ENCODE results near the gene PLEKHA7.

Gene PLEKHA7

DNA sequence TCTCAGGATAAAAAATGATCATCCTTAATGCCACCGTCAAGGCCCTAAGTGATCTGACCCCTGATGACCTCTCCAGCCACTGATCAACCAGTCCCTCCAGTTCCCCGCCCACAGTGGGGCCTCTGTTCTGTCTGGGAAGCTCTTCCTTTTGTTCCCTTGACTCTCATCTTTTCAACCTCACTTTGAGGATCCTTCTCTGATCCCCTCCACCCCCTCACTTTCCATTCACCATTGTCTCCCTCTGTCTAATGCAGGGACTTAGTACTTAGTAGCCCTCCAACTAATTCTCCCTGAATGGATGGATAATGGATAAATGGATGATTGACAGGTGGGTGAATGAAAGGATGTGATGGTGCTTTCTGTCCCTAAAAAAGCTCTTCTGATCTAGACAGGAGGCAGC lies 230.1 kb downstream of the PLEKHA7 start:
- DNase-seq, result no peak

DNA sequence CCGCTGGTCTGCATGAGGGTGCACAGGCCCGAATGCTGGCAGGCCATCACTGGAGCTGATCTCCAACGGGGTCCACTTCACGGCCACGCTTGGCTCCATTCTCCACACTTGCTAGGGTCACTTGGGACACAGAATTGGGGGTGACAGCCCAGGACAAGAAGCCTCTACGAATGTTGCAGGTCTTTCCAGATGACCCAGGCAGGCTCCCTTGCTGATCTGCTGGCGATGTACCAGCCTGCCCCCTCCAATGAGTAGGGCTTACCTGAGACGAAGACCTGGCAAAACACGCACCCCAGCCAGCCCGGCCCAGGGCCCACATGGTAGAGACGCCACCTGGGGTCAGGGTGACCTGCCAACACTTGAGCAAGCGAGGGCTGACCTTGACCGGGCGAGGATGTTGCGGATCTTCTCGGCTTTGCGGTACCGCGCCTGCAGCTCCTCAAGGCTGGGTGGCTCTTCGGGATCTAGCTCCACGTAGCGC lies 230.9 kb downstream of the PLEKHA7 start:
- no peak for DNase-seq

DNA sequence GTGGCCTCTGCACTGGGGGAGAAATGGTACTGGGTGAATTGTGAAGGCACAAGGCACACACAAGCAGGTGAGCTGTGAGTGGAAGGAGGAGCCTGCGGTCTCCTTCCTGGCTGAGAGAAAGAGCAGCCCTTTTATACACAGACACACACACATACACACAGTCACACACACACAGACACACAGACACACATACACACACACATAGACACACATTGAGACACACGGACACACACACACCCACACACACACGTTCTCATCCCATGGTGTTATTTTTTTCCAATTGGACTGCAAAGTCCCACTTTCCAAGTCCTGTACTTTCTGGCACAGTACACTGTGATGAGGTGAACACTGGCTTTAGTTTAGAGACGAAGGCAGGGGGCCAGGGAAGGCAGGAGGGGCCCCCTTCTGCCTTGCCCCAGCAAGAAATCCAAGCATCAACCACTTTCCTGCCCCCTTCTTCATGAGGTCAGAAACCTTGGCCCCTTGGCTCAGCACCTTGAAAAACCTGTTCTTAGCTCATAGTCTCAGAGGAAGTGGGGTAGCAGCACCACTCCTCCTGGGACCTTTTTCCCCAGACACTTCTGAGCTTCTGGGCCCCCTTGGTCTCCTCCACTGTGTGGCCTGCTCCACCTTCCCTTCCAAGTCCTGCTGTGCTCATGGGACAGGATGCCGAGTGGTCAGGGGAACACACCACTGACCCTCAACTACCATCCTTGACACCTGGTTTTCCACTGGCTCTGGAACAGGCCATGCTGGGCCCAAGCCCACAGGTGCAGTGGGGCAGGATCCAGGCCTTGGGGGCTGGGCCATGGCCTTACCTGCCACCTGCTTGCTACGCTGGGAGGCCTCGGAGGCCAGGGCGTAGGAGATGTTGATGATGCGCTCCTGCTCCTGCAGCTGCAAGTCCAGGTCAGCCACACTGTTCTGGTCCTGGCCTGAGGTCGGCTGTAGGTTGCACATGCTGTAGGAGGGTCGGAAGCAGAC lies 232.0 kb downstream of the PLEKHA7 start:
- DNase-seq, result no peak

DNA sequence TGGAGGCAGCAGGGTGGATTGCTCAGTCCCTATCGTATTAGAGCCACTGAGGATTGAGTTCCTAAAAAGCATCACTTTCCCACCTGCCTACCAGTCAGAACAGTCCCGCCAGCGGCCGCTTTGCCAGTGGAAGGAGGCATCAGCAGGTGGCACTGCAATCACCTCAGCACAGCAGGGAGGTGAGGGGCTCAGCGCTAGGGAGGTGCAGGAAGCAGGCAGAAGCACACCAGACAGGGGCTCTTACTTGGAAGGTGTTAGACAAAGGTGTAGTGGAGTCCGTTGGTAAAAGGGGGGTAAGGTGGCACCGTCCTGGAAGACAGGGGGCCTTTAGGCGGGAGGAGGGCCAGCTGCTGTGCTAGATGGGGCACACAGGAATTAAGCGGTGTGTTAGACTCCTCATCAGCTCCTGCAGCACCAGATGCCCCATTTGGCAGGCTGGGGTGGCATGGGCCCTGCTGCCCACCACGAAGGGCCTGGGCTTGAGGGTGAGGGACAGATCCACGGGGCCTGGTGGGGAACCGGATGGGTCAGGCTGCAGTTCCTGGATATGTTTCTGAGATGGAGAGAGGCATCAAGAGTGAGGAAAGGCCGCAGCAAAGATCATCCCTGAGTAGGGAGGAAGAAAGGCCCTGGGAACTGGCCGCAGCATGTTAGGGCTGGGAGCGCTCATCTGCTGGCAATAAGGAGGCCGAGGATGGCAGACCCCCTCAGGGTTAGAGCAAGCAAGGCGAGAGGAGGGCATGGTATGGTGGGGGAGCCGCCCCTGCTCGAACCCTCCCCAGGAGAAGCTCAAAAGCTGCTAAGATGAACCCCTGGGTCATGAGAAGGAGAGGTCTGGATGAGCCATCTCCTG lies 233.3 kb downstream of the PLEKHA7 start:
- DNase-seq, result no peak

DNA sequence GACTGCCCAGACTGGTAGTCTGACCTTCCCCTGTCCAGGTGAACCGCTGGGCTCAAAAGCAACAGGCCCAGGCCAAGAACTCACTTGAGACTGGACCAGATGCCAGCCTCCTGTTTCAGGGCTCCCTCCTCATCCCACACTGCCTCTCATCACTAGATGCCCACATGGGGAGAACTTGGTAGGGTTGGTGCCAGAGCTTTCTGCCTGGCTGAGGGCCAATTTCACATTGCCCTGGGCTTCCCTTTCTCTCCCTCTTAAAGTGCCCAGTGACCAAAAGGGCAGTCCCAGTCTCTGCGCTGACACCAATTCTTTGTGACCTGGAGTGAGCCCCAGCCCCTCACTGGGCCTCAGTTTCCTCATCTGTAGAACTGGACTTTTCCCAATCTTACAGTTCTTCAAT lies 234.1 kb downstream of the PLEKHA7 start:
- no peak for DNase-seq

- peak; percentile 54 for DNase-seq
Measured at GRCh38 chr11:16779436-16779835, 234.8 kb downstream of the PLEKHA7 start.

GRCh38 chr11:16778876-16779275 lies 235.3 kb downstream of the PLEKHA7 start:
- DNase-seq, result no peak

DNA sequence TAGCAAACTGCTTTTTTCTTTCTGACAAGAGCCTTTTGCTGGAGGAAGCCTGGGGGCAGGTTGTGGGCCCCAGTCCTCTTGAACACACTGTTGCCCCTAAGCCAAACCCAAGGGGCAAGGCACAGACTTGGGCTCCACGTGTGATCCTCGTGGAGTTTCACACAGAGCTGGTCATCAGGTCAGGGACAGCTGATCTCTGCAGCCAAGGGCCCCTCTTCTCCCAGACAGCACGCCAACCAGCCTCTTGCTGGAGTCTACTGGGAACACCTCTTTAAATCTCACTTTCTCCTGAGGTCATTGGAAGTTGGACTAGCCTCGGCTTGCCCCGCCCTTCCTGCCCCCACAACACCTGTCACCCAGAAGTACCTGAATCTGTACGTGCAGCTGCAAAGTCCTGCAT lies 235.9 kb downstream of the PLEKHA7 start:
- no peak for DNase-seq

- DNase-seq, result no peak
Measured at GRCh38 chr11:16777613-16777975, 236.6 kb downstream of the PLEKHA7 start.

DNA sequence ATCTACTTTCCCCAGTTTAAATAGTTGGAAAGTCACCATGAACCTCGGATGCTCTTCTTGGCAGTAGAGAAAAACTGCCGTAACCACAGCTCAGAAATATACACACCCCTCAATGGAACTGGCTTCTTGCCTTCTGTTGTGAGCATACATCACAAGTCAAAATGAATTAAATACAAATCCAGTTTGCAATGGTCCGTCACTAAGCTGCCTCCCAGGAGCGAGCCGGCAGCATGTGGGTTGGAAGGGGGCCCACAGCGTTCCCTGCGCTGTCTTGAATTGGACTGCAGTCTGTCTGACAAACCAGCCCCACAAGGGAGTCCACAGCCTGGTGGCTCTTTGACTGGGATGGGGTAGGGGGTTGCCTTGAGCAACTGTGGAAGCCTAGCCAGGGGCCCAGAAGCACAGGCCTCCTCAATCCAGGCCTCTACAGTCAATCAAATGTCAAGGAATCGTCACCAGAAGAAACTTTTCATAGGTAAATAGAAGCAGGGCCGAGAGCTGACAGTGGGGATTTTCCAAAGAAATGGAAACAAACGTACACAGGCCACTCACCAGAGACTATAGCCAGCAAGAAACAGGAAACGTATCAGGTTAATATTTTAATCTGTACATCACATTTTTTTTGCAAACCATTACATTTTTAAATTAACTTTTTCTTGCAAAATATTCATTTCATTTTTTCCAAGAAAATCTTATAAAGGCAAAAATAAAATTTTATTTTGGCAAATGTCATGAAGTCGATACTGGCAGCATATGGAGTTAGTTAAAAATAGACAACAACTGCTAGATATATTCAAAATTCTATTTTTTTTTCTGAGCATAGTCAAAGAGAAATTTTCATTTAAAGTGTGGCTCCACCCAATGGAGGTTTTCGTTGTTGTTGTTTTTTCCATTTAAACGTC lies 237.3 kb downstream of the PLEKHA7 start:
- DNase-seq, result no peak

GRCh38 chr11:16775614-16776283 lies 238.5 kb downstream of the PLEKHA7 start:
- DNase-seq, result no peak

- no peak for DNase-seq
Measured at GRCh38 chr11:16774936-16775613, 239.1 kb downstream of the PLEKHA7 start.

GRCh38 chr11:16773981-16774935 lies 240.0 kb downstream of the PLEKHA7 start:
- no peak for DNase-seq

DNA sequence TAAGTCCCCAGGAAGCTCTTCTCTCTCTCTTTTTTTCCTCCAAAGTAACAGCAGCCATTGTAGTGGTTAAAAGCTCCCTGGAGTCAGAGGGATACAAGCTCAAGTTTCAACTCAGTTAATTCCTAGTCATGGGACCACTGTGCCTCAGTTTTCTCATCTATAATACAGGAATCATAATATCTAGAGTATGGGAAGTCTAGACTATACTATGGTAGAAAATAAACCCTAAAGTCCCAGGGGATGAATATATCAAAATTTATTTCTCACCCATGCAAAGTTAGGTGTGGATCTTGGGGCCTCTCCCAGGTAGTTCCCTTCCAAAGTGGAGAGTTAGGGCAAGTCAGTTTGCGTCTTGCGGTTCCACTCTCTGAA lies 242.1 kb downstream of the PLEKHA7 start:
- no peak for DNase-seq

DNA sequence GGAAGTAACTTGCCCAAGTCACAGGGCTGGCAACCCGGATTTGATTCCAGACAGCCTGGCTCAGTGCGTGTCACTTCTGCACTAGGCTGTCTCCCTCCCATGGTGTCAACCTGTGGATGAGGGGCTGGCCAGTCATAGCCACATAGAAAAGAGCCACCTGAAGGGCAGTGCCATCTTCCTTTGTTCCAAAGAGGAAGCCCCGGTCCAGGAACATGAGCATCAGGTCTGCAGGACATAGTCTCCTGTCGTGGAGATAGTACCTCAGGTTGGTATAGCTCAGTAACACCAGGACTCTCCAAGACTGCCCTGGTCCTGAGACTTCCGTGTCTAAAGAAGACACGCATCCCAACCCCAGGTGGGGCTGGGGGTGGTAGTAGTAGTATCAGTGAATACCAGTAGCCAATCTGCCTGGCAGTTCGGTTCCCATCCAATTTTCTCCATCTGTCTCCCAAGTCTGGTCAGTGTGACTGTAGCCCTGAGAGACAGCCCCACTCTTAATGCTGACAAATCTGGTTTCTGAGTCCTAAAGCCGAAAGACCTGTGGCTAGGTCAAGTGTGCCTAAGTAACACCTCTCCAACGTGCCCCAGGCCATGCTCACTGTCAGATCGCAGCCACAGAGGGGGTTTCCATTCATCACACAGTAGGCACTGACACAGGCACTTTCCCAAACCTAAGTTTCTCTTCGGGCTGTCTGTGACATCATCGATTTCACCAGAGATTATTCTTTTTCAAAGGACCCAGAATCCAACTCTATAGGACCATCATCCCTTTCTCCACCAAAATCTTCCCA lies 242.7 kb downstream of the PLEKHA7 start:
- no peak for DNase-seq

GRCh38 chr11:16770016-16770415 lies 244.2 kb downstream of the PLEKHA7 start:
- no peak for DNase-seq

- no peak for DNase-seq
Measured at GRCh38 chr11:16769386-16769785, 244.8 kb downstream of the PLEKHA7 start.

- DNase-seq, result no peak
Measured at GRCh38 chr11:16767957-16768356, 246.3 kb downstream of the PLEKHA7 start.

DNA sequence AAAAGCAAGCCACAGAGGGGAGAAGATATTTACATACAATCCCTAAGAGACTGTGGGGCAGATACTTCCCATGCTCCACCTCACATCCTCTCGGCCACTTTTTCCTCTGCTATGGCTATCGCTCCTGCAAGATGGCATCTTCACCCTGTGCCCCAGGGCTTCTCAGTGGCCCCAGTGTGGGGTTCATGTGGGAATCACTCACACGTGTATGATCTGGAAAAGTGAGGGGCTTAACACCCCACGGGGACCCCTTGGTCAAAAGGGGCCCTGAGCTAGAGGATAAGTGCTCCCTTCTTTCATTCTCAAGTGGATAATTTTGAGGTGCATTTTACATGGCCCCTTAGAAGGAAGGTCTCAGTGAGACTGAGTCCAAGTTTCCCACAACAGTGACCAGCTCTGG lies 247.1 kb downstream of the PLEKHA7 start:
- no peak for DNase-seq
